PC-9 (cell line): Measurements from ENCODE around the gene BCAT1.

Source experiments
- CTCF ChIP-seq: fragments of 200-600 bp; sonication (generic); conservative IDR thresholded peaks from 2 replicates; pipeline ENCODE4 v1.6.1; 2017; ENCODE audit warnings: mixed run types, antibody characterized with exemption, mild to moderate bottlenecking, moderate library complexity
- EZH2 ChIP-seq: fragments of 200-600 bp; sonication (generic); IDR thresholded peaks from 2 replicates; pipeline ENCODE4 v1.8.0; 2017; ENCODE audit warnings: antibody characterized with exemption, low read depth

GRCh38 chr12:24890048-24890803, 58.7 kb downstream of the BCAT1 start:
- TF ChIP-seq CTCF, result no peak
- no peak for TF ChIP-seq EZH2
